ENCODE data around the gene BAIAP2. TPM values are rescaled to one million over a fixed set of nuclear protein-coding genes. Genes with fewer than 3 reads are reported as not detected.

Gene BAIAP2
- total RNA-seq, 1 donor from 2014 or later, result 27.9 TPM

- Histone ChIP-seq H3K4me3 (peak overlapping the region; percentile 56), H3K27me3 (ENCODE audit: low read depth) (no peaks in the 10 kb centered on the region), H3K36me3 (no peaks in the 10 kb centered on the region), H3K27ac (replicated peaks) (peak overlapping the region; percentile 77), H3K9me3 (replicated peaks) (peaks cover 7% of the 10 kb centered on the region), H3K4me1 (peaks cover 34% of the 10 kb centered on the region)
- intact Hi-C loops (cut with micrococcal nuclease), result no loop called here
- DNase-seq, result no peak
- no peak for TF ChIP-seq CTCF (IDR thresholded peaks at IDR 0.05; ENCODE audit: borderline replicate concordance)
Measured at GRCh38 chr17:81018044-81018802, 16.7 kb upstream of the BAIAP2 start.

GRCh38 chr17:81019563-81020442, 15.1 kb upstream of the BAIAP2 start:
- TF ChIP-seq CTCF (IDR thresholded peaks at IDR 0.05; ENCODE audit: borderline replicate concordance), result no peak
- Histone ChIP-seq H3K4me3 (no peak overlapping the region), H3K27ac (replicated peaks) (no peak overlapping the region), H3K36me3 (no peaks in the 10 kb centered on the region), H3K9me3 (replicated peaks) (peaks cover 7% of the 10 kb centered on the region), H3K4me1 (peaks cover 47% of the 10 kb centered on the region), H3K27me3 (ENCODE audit: low read depth) (no peaks in the 10 kb centered on the region)
- intact Hi-C loops (cut with micrococcal nuclease), result loop anchor here (5.0 kb wide), 1 partner anchor 82 kb away; no protein-coding TSS in a partner anchor
- DNase-seq, result no peak

- intact Hi-C loops (cut with micrococcal nuclease), result loop anchor here (5.0 kb wide), 1 partner anchor 82 kb away; no protein-coding TSS in a partner anchor
- no peaks in the 10 kb centered on the region for H3K36me3 ChIP-seq
- no peak for TF ChIP-seq CTCF (IDR thresholded peaks at IDR 0.05; ENCODE audit: borderline replicate concordance)
- H3K27me3 ChIP-seq (ENCODE audit: low read depth), result peaks cover 1% of the 10 kb centered on the region
- no peak overlapping the region for H3K4me3 ChIP-seq
- peaks cover 7% of the 10 kb centered on the region for H3K9me3 ChIP-seq (replicated peaks)
- H3K27ac ChIP-seq (replicated peaks), result peak overlapping the region; percentile 81
- peaks cover 47% of the 10 kb centered on the region for H3K4me1 ChIP-seq
- no peak for DNase-seq
Measured at GRCh38 chr17:81020443-81020766, 14.5 kb upstream of the BAIAP2 start.

- DNase-seq, result peak; percentile 74
- peaks cover 47% of the 10 kb centered on the region for H3K4me1 ChIP-seq
- H3K4me3 ChIP-seq, result no peak overlapping the region
- TF ChIP-seq CTCF (IDR thresholded peaks at IDR 0.05; ENCODE audit: borderline replicate concordance), result no peak
- peaks cover 7% of the 10 kb centered on the region for H3K9me3 ChIP-seq (replicated peaks)
- H3K27me3 ChIP-seq (ENCODE audit: low read depth), result peaks cover 7% of the 10 kb centered on the region
- H3K27ac ChIP-seq (replicated peaks), result peak overlapping the region; percentile 81
- H3K36me3 ChIP-seq, result no peaks in the 10 kb centered on the region
- intact Hi-C loops (cut with micrococcal nuclease), result loop anchor here (5.0 kb wide), 1 partner anchor 81 kb away; no protein-coding TSS in a partner anchor
Measured at GRCh38 chr17:81020767-81021497, 14.0 kb upstream of the BAIAP2 start.

Data from left ventricle myocardium inferior (tissue), 1 donor.